Activated CD8-positive, alpha-beta memory T cell treated with anti-CD3 and anti-CD28 coated beads for 36 hours (primary cell): ENCODE measurements around the gene CDC42BPG. TPM values are rescaled to one million over a fixed set of nuclear protein-coding genes. Genes with fewer than 3 reads are reported as not detected.

Experiments used
- CTCF ChIA-PET: fragments of 350-600 bp; sonication (Branson Sonifier 250); formaldehyde crosslinking; loops from one replicate; lab custom pipeline; 2021; ENCODE audit warnings: antibody characterized with exemption; lab: Charles Lee
- POLR2A ChIA-PET: fragments of 350-600 bp; sonication (Branson Sonifier 250); formaldehyde crosslinking; loops from one replicate; lab custom pipeline; 2021; ENCODE audit warnings: antibody characterized with exemption; lab: Charles Lee
- total RNA-seq, 2 experiments: library from RNA; stranded (reverse); gene quantifications; one replicate each; pipeline ENCODE4 v1.2.3, GENCODE V29; 2021

Gene CDC42BPG
- total RNA-seq, 2 experiments from 2014 or later = 0.11 to 0.50 TPM

DNA sequence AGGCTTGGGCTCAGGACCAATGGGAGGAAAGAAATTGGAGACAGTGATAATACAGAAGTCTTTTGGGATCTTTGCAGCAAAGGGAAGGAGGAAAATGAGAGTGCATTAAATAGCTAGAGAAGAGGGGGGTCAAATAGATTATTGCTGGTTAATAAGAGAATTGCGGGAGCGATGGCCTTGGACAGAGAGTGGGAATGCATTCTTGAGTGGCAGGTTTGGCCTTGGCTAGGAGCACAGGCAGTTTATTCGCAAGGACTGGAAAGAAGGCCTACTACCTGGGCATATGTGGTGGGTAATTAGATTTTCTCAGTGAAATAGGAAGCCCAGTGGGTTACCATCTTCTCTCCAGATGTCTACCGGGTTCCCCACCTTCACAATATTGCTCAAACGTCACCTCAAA is 30.6 kb downstream of the CDC42BPG start:
- ChIA-PET POLR2A (no interaction called here), CTCF (no interaction called here)

DNA sequence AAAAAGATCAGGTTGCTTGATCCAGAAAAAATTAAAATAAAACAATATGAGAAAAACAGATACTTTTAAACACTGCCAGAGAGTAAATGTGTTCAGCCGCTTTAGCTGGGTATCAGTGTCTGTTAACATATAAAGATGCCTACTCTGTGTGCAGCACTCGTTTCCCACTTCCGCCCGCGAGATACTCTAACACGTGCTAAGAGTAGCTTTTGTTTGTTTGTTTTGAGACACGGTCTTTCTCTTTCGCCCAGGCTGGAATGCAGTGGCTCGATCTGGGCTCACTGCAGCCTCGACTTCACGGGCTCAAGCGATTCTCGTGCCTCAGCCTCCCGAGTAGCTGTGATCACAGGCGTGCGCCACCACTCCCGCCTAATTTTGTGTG is 33.6 kb downstream of the CDC42BPG start:
- CTCF ChIA-PET = interaction anchor here (0.7 to 1.7 kb wide), 5 partner anchors 23 to 122 kb away, joined by 3 to 6 read pairs (median 4); partner anchors contain the start of gene CDC42BPG
- POLR2A ChIA-PET = interaction anchor here (0.6 kb wide), 1 partner anchor 720 kb away, joined by 3 read pairs; no protein-coding TSS in a partner anchor

DNA sequence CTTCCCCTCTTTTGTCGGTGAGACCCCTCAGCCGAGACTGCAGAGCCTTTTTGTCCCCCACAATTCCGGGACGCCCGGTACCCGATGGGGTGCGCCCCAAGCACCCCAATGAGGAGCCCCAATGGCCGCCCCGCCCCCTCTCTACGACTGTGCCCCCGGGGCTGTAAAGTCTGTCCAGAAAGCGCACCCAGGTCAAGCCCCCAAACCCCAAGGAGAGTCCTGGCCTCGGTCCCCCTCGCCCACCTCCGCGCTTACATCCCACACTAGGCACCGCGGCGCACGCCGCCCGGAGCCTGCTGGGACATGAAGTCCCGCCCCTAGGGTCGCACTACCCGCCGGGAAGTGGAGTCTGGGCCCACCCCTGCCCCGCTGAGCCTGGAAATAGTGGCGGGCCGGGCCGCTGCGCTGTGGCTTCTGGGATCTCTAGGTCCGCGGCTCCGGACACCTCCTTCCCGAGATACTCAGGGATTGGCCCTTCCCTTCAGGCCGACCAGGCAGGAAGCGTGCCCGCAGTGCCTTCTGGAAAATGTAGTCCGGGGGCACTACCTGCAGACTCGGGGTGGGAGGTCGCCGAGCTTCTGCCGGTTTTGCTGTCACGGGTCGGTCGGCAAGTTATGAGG is 34.1 kb downstream of the CDC42BPG start, which contains the start of gene MEN1:
Gene MEN1 (minus strand): TSS at position 281 of the 620 bp plus-strand sequence. CDS start 442 bp downstream, outside the sequence.
- POLR2A ChIA-PET = interaction anchor here (0.6 kb wide), 1 partner anchor 721 kb away, joined by 3 read pairs; no protein-coding TSS in a partner anchor
- CTCF ChIA-PET = interaction anchor here (0.7 to 1.7 kb wide), 6 partner anchors 23 to 122 kb away, joined by 3 to 6 read pairs (median 4); partner anchors contain the start of gene CDC42BPG

DNA sequence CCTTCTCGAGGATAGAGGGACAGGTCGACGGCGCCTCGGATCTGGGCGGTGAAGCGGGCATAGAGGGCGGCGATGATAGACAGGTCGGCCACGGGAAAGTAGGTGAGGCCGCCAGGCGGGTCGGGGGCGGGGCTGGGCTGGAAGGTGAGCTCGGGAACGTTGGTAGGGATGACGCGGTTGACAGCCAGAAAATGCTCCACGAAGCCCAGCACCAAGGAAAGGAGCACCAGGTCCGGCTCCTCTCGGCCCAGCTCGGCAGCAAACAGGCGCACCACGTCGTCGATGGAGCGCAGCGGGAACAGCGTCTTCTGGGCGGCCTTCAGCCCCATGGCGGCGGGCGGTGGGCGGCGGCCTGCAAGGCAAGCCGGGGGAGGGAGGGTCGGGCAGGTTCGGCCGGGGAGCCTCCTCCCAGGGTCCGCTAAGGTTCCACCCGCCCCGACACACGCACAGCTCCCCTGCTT is 34.6 kb downstream of the CDC42BPG start:
- ChIA-PET CTCF (interaction anchor here (1.2 kb wide), 1 partner anchor 85 kb away, joined by 4 read pairs; no protein-coding TSS in a partner anchor), POLR2A (interaction anchor here (0.9 kb wide), 1 partner anchor 31 kb away, joined by 5 read pairs; no protein-coding TSS in a partner anchor)

DNA sequence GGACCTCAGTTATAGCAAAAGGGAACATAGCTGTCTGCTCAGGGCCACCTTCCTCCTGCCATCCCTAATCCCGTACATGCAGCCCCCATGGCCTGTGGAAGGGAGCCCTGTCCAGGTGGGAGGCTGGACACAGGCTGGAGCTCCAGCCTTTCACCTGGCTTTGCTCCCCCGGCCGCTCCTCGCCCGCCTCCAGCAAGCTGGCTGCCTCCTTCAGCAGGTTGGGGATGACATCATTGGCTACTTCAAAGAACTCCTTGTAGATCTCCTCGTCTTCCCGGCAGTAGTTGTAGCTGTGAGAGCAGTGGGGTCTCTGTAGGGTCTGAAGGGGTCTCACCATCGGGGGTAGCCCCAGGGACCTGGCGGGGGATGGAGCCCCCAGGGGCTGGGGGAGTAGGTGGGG is 39.0 kb downstream of the CDC42BPG start:
- ChIA-PET CTCF (no interaction called here), POLR2A (interaction anchor here (0.6 kb wide), 1 partner anchor 1834 kb away, joined by 5 read pairs; no protein-coding TSS in a partner anchor)

DNA sequence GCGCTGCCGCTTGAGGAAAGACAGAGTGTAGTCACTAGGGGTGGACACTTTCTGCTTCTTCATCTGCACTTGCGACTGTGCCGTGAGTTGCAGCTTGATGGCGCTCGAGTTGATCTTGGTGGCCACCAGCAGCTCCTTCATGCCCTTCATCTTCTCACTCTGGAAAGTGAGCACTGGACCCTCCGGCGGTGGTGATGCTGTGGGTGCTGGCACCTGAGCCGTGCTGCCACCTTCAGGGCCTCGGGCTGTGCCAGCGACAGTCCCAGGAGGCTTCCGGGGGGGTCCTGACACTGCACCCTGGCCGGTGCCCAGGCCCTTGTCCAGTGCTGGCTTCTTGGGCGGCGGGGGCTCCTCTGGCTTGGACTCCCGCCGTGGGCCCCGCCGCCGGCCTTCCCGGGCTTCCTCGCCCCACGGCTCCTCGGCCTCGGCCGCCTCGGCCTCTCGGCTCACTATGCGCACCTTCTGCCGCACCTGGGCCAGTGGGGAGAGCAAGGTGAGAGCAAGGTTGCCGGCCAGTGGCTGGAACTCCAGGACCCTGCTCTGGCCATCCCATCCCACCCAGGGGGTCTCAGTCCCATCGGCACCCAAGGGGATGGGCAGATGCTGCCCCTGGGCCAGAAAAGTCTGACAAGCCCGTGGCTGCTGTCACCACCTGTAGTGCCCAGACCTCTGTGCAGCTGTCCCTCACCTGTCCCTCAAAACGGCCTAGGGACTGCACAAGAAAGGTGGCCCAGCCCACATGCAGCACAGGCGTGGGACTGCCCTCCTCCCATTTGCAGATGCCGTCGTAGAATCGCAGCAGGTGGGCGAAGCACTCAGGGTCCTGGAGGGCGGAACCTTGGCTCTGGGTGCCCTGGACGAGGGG is 39.9 kb downstream of the CDC42BPG start:
- CTCF ChIA-PET = interaction anchor here (0.6 to 1.3 kb wide), 3 partner anchors 26 to 124 kb away, joined by 3 to 4 read pairs (median 4); no protein-coding TSS in a partner anchor
- POLR2A ChIA-PET = no interaction called here

DNA sequence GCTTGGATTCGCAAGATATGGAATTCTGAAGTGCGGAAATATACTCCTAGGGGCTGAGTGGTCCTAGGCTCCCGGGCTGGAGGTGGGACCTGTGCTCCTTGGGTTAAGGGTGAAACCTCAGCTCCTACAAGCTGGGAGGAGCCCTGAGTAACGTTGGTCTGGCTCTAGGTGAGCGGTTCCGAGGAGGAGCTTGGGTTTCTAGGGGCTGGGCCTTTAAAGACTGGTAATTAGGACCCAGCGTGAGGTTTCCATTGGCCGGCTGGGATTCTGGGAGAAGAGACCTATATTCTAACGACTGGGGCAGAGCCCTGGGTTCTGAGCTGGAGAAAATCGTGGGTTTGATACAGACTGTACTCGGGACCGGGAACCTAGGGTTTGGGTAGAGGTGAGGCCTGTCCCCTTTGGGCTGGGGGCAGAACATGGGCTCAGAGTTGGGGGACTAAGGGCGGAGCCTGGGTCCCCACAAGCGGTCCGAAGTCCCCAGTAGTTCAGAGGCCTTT is 40.6 kb downstream of the CDC42BPG start:
- POLR2A ChIA-PET = no interaction called here
- CTCF ChIA-PET = interaction anchor here (0.6 to 1.7 kb wide), 4 partner anchors 25 to 123 kb away, joined by 3 to 4 read pairs (median 4); no protein-coding TSS in a partner anchor

DNA sequence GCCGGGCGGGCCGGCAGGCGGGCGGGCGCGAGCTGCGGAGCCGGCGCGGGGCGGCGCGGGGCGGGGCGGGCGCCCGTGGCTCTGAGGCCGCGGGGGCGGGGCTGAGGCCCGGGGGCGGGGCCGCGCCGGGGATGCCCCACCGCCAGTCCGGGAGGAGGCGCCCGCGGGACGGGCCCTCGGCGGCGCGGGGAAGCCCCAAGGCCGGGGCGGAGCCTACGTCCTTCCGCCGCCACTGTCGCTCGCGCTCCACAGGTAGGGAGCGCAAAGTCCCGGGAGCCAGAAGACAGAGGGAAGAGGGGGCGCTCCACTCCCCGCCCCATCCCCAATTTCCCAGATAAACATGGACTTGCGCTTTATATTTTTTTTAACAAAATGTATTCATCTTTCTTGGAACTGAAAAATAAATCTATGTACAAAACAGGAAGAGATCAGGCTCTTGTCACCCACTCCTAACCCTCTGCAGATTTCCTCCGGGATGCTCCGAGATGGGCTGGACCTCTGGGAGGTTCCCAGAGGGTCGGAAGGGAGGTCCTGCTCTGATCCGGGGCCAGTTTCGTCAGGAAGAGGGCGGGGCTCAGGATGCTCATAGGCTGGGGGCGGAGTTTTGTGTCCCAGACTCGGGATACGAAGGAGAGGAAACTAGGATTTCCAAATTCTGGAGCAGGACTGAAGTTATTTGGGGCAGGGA is 41.2 kb downstream of the CDC42BPG start, which contains the start of gene MAP4K2:
Gene MAP4K2 (minus strand): TSS at position 57 of the 688 bp plus-strand sequence. CDS start 65 bp downstream, outside the sequence.
- CTCF ChIA-PET = interaction anchor here (0.6 to 1.7 kb wide), 6 partner anchors 18 to 123 kb away, joined by 3 to 4 read pairs (median 4); no protein-coding TSS in a partner anchor
- POLR2A ChIA-PET = interaction anchor here (0.6 to 0.9 kb wide), 2 partner anchors 61 to 97 kb away, joined by 3 read pairs; no protein-coding TSS in a partner anchor

DNA sequence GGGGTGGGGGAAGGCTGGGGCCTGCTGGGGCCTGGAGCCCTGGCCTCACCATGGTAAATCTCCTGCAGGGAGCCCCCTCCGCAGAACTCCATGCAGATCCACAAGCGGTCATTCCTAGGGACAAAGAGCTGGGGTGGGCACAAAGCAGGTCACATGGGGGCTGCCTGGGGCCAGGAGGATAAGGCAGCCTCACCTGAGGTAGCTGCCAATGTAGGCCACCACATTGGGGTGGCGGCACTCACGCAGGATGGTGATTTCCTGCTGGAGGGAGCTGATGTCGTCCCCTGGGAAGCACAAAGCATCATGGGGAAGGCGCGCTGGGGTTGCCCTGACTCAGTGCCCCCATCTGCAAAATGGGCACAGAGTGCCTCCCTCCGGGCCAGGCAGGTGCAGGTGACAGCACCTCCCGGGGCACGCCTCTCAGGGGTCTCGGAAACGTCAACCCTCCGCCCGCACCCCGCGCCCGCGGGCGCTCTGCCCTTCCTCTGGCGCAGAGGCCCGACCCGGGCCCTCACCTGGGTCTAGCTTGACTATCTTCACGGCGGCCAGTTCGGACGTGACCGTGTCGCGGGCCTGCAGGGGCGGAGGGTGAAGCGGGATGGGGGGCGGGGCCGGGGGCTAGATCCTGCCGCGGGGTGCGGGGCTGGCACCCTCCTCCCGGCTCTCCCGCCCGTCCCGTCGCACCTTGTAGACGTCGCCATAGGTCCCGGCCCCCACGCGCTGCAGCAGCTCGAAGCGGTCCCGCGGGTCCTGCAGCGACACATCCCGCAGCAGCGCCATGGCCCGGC is 41.9 kb downstream of the CDC42BPG start:
- CTCF ChIA-PET = interaction anchor here (1.1 to 1.7 kb wide), 5 partner anchors 18 to 59 kb away, joined by 3 to 4 read pairs (median 3); no protein-coding TSS in a partner anchor
- POLR2A ChIA-PET = interaction anchor here (0.6 to 0.9 kb wide), 2 partner anchors 61 to 98 kb away, joined by 3 read pairs; no protein-coding TSS in a partner anchor

DNA sequence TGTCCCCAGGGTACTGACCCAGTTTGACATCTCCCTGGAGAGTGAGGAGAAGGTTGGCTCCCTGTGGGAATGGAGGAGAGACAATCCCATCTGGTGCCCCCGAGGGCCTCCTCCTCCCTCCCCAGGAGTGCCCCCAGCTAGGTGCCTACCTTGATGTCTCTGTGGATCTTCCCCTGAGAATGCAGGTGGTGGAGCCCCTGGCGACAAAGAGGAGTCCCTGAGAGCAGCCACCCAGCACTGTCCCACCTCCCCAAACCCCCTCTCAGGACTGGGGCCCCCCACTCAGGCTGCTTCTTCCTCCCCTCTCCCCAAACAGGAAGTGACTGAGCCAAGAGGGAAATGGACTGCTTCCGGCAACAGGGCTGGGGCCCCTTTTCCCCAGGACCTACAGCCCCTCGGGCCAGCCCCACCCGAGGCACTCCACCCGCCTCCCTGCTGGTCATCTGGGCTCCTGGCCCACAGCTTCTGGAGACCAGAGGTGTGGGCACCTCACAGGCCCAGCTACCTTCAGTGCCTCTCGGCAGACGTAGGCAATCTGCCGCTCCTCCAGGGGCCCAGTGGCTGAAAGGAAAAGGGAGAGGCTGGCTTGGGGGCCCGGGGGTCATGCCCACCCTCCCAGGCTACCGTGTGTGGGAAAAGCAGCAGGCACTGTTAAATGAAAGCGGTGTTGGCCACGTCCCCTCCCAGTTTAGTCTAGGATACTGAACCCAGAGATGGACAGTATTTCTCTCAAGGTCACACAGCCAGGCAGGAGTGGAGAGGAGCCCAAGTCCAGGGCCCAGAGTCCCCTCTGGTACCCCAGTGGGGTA is 42.7 kb downstream of the CDC42BPG start:
- CTCF ChIA-PET = interaction anchor here (0.7 to 1.4 kb wide), 3 partner anchors 42 to 59 kb away, joined by 3 read pairs; no protein-coding TSS in a partner anchor
- POLR2A ChIA-PET = no interaction called here

DNA sequence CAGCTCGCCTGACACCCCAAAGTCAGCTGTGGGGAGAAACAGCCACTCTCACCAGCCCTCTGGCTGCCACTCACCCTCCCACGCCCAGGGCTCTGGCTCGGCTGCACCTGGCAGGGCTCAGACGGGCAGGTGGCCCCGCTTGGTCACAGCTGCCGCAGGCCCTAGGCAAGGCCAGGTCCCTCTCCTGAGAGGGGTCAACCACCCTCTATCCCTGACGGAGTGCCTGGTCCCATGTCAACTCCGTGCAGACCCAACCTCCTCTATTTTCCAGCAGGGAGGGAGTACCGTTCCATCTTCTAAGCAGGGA is 43.3 kb downstream of the CDC42BPG start:
- POLR2A ChIA-PET = no interaction called here
- CTCF ChIA-PET = interaction anchor here (0.7 to 1.3 kb wide), 2 partner anchors 43 to 58 kb away, joined by 3 read pairs; no protein-coding TSS in a partner anchor

DNA sequence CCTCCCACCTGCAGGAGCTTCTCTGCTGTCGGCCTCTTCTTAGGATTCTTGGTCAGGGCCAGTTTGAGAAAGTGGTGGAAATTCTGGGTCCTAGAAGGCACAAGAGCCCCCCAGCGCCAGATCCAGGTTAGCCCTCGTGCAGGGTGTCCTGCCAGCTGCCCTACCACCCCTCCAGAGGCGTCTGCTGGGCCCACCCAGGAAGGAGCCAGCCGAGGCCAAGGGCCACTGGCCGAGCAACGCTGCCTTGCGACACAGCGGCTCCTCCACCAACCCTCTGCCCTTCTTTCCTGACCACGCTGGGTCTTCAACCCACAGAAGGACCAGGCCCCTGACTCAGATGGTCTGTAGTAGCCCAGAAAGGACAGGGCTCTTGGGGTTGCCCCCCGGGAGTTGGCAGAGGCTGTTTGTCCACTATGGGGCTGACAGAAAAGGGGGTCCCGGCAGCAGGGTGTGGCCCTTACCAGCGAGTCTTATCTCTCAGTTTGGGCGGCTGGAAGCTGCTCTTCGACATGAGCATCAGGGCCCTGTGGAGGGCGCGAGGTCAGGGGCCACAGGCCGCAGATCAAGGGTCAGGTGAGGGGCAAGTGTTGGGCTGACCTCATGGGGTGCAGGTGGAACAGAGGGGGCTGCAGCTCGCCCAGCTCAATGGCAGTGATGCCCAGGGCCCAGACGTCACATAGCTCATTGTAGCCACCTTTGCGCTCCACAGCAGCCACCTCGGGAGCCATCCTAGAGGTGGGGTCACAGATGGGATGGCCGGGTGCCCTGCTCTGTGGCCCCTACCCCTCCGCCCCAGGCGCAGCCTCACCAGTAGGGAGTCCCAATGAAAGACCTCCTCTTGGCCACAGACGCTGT is 43.9 kb downstream of the CDC42BPG start:
- ChIA-PET CTCF (interaction anchor here (0.7 kb wide), 1 partner anchor 44 kb away, joined by 3 read pairs; no protein-coding TSS in a partner anchor), POLR2A (no interaction called here)

DNA sequence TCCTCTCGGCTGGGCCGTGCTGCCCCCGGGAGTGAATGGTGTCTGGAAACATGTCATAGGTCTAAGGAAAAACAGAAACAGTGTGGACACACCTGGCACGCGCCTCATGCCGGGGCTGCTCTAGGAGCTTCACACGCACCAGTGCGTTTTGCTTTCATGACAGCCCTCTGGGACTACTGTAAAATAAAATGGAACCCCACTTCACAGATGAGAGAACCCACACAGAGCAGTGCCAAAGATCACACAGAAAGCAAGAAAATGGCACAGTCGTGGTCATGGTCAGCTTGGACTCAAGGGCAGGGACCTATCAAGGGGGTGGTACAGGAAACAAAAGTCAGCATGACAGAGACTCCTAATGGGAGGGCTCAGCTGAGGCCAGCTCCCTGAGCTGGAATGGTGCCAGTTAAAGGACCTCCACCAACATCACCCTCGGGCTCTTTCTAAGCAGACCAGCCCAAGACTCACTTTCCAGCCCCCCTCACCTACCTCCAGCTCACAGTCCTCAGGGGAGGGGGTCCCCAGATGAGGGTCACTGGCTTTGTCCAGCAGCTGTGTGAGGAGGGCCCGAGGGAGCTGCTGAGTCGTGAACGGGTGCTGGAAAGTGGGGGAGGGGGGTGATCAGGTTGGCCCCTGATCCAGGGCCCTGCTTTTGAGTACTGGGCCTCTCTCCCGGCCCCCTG is 44.7 kb downstream of the CDC42BPG start:
- POLR2A ChIA-PET = no interaction called here
- CTCF ChIA-PET = no interaction called here

DNA sequence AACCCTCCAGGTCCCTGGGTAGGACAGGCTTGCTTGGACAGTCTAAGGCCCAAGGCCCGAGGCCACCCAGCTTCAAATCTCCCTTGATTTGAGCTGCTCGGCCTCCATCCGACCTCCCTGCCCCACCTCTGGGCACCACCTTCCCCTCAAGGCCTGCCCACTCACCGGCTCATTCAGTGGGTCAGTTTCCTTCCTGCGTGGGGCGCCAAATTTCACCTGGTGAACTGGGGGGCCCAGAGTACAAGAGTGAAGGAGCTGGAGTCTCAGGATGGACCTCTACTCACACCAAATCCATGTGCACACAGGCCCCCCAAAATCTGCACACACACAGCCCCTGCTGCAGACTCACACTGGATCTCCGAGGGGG is 45.2 kb downstream of the CDC42BPG start:
- POLR2A ChIA-PET = no interaction called here
- CTCF ChIA-PET = interaction anchor here (1.1 kb wide), 1 partner anchor 16 kb away, joined by 4 read pairs; no protein-coding TSS in a partner anchor
